Measurements from ENCODE around the gene TNIP1.

TNIP1 gene

GRCh38 chr5:151020304-151021110 is 60.3 kb downstream of the TNIP1 start, which contains the start of gene GPX3:
GPX3 (plus strand) TSS chr5:151020591; CDS start chr5:151020655, 64 bp downstream.
- peak; percentile 64 for DNase-seq

DNA sequence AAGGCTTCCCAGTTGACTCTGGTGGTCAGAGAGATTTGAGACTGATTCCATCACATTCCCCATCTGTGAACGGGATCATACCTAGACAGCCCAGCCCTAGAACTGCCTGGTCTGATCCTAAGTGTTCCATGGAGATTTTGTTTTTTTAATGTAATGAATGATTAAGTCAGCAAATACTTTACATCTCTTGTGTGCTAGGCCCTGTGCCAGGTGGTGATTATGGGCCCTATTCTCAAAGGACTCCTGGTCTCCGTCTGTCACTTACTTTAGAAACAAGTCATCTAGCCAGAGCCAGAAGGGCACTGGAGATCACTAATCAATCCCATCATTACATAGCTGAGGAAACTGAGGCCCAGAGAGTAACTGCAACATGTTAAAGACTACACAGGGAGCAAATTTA is 61.5 kb downstream of the TNIP1 start:
- peak; percentile 57 for DNase-seq

DNA sequence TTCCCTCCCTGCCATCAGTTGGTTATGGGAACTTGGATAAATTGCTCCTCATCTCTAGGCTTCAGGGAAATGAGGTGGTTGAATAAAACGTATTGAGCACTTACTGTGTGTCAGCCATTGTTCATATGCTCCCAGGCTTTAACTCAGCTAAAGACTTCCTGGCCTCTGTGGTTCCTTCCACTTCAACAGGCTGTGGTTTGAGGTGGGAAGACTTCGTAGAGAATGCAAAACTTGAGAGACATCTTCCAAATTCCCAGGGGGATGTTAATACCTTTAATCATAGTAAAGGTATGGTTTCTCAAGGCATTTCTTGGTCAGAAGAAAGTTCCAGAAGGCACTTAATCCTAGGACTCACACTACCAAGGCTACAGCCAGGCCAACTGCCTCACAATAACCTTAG is 62.0 kb downstream of the TNIP1 start:
- no peak for DNase-seq

DNA sequence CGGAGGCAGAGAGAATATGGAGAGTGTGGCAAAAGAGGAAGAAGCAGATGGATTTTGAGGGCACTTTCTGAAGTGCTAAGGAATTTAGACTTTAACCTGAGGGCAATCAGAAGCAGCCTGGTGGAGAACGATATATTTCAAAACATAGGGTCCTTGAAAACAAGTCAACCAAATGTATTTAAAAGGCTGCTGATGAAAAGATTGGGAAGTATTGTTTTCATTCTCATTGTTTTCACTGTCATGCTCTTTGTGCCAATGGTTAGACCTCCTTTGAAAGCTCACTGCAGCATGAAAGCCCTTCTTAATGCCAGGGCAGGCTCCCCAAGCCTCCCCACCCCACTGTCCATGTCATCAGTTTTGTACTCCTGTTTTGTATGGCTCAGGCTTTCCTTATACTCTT is 62.9 kb downstream of the TNIP1 start:
- no peak for DNase-seq

DNA sequence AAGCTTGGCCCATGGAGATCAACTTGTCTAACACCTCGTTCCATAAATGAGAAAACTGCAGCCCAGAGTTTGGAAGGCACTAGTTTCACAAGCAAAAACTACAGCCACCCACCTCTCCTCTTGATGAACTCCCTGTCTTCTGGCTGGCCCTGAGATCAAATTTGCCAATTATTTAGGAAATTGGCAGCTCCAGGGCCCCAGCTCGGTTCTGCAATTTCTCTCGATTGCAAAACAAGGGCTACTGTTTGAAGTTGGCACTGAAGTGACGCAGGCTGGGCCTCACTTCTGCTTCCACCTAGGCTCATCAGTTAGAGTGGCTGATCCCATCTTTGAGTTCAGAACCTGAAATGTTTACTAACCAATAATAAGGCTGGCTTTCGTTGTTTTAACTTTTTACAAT is 64.1 kb downstream of the TNIP1 start:
- DNase-seq: no peak

DNA sequence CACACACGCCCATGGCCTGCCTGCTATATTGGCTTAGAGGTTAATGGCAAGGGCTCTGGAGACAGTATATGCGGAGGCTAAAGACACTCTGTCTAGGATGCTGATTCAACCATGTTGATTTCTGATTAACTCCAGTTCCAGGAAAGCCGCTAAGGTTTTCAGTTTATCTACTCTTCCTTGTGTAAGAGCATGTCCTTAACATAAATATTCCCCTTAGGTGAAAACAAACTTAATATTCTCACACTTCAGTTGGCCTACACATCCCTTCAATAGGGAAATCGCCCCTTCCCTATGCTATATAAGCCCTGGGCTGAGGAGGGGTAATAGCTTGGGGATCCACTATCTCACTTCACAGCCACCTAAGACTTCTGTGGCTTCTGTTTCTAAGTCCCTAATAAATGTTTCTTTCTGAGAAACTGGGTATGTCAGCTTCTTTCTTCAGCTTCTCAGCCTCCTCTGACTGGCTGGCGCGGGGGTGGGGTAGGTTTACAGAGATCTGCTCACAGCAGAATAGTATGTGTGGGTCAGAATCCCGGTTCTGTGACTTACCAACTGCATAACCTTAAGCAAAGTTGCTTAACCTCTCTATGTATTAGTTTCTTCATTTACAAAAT is 64.8 kb downstream of the TNIP1 start:
- DNase-seq: no peak

DNA sequence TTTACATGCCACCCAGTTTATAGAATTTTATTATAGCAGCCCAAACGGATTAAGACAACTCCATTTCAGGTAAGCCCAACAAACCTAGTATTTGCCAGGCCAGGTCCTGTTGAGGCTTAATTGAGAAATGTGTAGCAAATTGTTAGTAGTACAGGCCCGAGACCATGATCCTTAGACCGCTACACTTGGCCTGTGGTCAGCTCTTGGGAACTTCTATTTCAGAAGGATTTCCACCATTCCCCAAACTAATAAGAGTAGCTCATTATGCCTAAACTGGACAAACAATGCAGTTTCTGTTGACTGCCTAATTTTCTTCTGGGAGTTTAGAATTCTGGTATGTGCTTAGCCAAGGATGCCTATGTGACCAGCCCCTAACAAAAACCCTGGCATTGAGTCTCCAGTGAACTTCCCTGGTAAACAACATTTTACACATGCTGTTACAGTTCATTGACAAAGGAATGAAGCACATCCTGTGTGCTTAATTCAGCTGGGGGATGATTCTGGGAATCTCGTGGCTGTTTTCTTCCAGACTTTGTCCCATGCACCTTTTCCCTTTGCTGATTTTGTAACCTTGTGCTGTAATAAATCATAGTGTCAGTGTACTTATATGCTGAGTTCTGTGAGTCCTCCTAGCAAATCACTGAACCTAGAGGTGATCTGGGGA is 66.0 kb downstream of the TNIP1 start:
- no peak for DNase-seq

DNA sequence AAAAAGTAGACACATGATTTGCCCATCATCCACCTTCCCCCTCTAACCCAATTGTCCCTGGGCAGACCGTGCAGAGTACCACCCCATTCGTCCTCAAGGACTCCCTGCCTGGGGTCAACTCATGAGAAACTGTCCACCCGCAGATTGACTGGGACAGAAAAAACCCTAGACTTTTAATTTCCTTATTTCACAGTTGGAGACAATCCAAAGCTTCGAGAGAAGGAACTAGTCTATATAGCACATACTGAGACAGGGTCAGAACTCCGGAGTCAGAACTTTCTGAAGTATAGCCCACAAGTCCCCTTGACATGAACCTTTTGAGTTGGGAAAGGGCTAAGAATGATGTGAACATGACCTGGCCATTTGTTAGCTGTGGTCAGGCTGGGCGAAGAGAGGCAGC is 68.0 kb downstream of the TNIP1 start:
- no peak for DNase-seq

- DNase-seq: no peak
Observed at GRCh38 chr5:151008906-151009305, 71.9 kb downstream of the TNIP1 start.

- DNase-seq: no peak
Observed at GRCh38 chr5:151008210-151008491, 72.7 kb downstream of the TNIP1 start.

- no peak for DNase-seq
Observed at GRCh38 chr5:151007430-151008209, 73.2 kb downstream of the TNIP1 start.

DNA sequence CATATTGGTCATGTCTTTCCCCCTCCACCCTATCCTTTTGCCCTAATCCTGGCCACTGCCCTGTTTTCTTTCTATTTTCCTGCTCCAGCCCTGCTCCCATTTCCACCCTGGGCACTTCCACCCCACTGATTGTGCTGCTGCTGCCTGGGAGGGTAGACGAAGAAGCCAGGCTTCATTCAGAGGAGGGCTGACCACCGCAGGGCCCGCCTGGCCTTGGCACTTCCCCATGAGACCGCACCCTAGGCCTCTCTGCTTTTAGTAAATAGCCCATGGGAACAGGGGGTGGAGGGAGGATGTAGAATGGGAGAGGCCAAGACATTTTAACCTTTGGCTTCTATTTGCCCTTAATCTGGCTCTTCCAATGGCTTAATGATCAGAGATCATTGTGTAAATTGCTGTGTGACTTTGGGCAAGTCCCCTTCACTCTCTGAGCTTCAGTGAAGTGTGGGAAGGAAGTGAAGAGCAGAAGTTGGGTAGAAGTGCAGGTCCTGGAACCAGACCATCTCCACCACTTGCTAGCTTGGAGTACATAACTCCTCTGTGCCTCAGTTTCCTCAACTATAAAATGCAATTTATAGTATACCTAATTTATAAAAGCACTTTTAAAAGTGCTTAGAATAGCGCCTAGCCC is 74.0 kb downstream of the TNIP1 start:
- DNase-seq: no peak

- no peak for DNase-seq
Observed at GRCh38 chr5:151005950-151006576, 74.8 kb downstream of the TNIP1 start.

- DNase-seq: no peak
Observed at GRCh38 chr5:151005187-151005949, 75.5 kb downstream of the TNIP1 start.

DNA sequence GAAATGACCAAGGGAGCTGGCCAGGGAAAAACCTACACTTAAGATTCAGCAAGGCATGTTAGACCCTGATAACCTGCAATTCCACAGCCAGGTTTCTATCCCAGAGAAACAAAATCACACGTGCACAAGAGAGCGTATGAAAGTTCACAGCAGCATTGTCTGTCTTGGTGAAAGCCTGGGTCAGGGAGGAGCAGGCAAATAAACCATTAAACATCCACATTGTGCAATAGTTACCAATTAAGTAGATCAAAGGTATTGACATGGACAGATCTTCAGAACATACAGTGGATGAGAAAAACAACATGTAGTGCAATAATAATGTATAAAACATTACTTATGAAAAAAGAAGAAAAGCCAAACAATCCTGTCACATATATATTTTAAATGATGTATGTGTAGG is 76.3 kb downstream of the TNIP1 start:
- no peak for DNase-seq

DNA sequence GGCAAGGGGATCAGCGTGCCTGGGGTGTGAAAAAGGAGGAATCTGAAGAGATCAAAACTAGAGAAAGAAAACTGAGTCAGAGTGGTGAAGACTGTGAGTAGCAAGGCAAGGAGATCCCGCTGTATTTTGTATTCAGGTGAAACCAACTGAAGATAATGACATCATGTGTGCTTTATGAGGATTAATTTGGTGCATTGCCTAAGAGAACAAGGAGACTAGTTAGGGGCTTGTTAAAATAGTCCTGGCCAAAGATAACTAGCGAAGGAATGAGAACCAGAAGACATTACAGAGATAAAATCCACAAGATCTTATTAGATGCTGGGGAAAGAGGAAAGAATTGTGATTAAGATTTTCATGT is 77.4 kb downstream of the TNIP1 start:
- no peak for DNase-seq

GRCh38 chr5:151002681-151003502 is 77.9 kb downstream of the TNIP1 start:
- no peak for DNase-seq

GRCh38 chr5:151002250-151002649 is 78.6 kb downstream of the TNIP1 start:
- peak; percentile 36 for DNase-seq

DNA sequence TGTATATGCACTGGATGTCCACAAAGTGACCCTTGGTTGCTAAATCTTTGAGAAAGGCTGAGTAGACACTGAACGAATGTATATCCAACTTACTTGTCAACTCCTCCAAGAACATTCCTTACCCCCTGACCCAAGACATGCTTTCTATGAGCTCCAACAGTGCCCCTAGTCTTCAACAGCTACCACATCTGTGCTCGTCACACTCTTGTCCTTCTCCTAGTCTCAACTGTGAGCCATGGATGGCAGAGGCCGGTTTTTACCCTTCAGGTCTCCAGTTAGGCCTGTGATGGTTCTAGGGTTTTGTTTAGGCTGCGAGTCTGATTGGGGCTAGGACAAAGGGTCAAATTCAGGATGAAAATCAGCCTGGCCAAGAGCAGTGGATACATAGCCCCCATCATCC is 79.4 kb downstream of the TNIP1 start:
- no peak for DNase-seq

- DNase-seq: no peak
Observed at GRCh38 chr5:150999704-151000442, 81.0 kb downstream of the TNIP1 start.
